ENCODE data around the gene MPPED1.

Gene MPPED1

GRCh38 chr22:43498856-43499253, 87.0 kb downstream of the MPPED1 start:
- DNase-seq (ENCODE audit: low spot score) = no peak

- DNase-seq (ENCODE audit: low spot score) = no peak
Observed at GRCh38 chr22:43500792-43501785, 89.3 kb downstream of the MPPED1 start.

- DNase-seq (ENCODE audit: low spot score) = no peak
Observed at GRCh38 chr22:43501878-43502277, 90.1 kb downstream of the MPPED1 start.

GRCh38 chr22:43502306-43502874, 90.6 kb downstream of the MPPED1 start:
- DNase-seq (ENCODE audit: low spot score) = no peak

- DNase-seq (ENCODE audit: low spot score) = no peak
Observed at GRCh38 chr22:43504068-43504467, 92.3 kb downstream of the MPPED1 start.

GRCh38 chr22:43504666-43505261, 93.0 kb downstream of the MPPED1 start:
- no peak for DNase-seq (ENCODE audit: low spot score)

GRCh38 chr22:43505423-43505822, 93.6 kb downstream of the MPPED1 start:
- no peak for DNase-seq (ENCODE audit: low spot score)

- no peak for DNase-seq (ENCODE audit: low spot score)
Observed at GRCh38 chr22:43505896-43506295, 94.1 kb downstream of the MPPED1 start.

GRCh38 chr22:43506487-43506886, 94.7 kb downstream of the MPPED1 start:
- no peak for DNase-seq (ENCODE audit: low spot score)

- no peak for DNase-seq (ENCODE audit: low spot score)
Observed at GRCh38 chr22:43507235-43507634, 95.4 kb downstream of the MPPED1 start.

GRCh38 chr22:43508489-43508888, 96.7 kb downstream of the MPPED1 start:
- no peak for DNase-seq (ENCODE audit: low spot score)

GRCh38 chr22:43509337-43509736, 97.5 kb downstream of the MPPED1 start:
- DNase-seq (ENCODE audit: low spot score) = no peak

GRCh38 chr22:43510281-43511070, 98.7 kb downstream of the MPPED1 start:
- no peak for DNase-seq (ENCODE audit: low spot score)

- DNase-seq (ENCODE audit: low spot score) = no peak
Observed at GRCh38 chr22:43511276-43511910, 99.6 kb downstream of the MPPED1 start.

- DNase-seq (ENCODE audit: low spot score) = no peak
Observed at GRCh38 chr22:43512279-43512678, 100.5 kb downstream of the MPPED1 start.

- no peak for DNase-seq (ENCODE audit: low spot score)
Observed at GRCh38 chr22:43514476-43515157, 102.8 kb downstream of the MPPED1 start.

GRCh38 chr22:43515411-43515810, 103.6 kb downstream of the MPPED1 start:
- DNase-seq (ENCODE audit: low spot score) = no peak

- no peak for DNase-seq (ENCODE audit: low spot score)
Observed at GRCh38 chr22:43515902-43516301, 104.1 kb downstream of the MPPED1 start.

GRCh38 chr22:43516386-43516785, 104.6 kb downstream of the MPPED1 start:
- no peak for DNase-seq (ENCODE audit: low spot score)

GRCh38 chr22:43516996-43517635, 105.3 kb downstream of the MPPED1 start:
- no peak for DNase-seq (ENCODE audit: low spot score)

- no peak for DNase-seq (ENCODE audit: low spot score)
Observed at GRCh38 chr22:43520632-43521039, 108.8 kb downstream of the MPPED1 start.
